Measurements from ENCODE around the gene PRKCZ.
A peak's percentile ranks its signal among the peaks of the same experiment; 100 is the strongest.

Gene PRKCZ

GRCh38 chr1:2039251-2039650 lies 11.0 kb upstream of the PRKCZ start:
- H3K4me1 ChIP-seq (ENCODE audit: control insufficient read depth, insufficient read depth, low read length) = no peaks in the 10 kb centered on the region
- H3K27me3 ChIP-seq (replicated peaks; ENCODE audit: control insufficient read depth, insufficient read depth, low read length) = peaks cover 35% of the 10 kb centered on the region
- H3K4me3 ChIP-seq (ENCODE audit: low read length) = no peak overlapping the region
- DNase-seq (ENCODE audit: low read depth) = no peak
- peaks cover 16% of the 10 kb centered on the region for H3K9me3 ChIP-seq (ENCODE audit: control insufficient read depth, low read length)
- H3K36me3 ChIP-seq (ENCODE audit: control insufficient read depth, insufficient read depth, low read length, severe bottlenecking) = no peaks in the 10 kb centered on the region
- no peak overlapping the region for H3K9ac ChIP-seq (ENCODE audit: low read length)

GRCh38 chr1:2041305-2041704 lies 8.9 kb upstream of the PRKCZ start:
- no peak overlapping the region for H3K9ac ChIP-seq (ENCODE audit: low read length)
- no peaks in the 10 kb centered on the region for H3K36me3 ChIP-seq (ENCODE audit: control insufficient read depth, insufficient read depth, low read length, severe bottlenecking)
- no peak overlapping the region for H3K4me3 ChIP-seq (ENCODE audit: low read length)
- peaks cover 16% of the 10 kb centered on the region for H3K9me3 ChIP-seq (ENCODE audit: control insufficient read depth, low read length)
- peaks cover 36% of the 10 kb centered on the region for H3K27me3 ChIP-seq (replicated peaks; ENCODE audit: control insufficient read depth, insufficient read depth, low read length)
- H3K4me1 ChIP-seq (ENCODE audit: control insufficient read depth, insufficient read depth, low read length) = peaks cover 14% of the 10 kb centered on the region
- DNase-seq (ENCODE audit: low read depth) = no peak

- H3K9me3 ChIP-seq (ENCODE audit: control insufficient read depth, low read length) = peaks cover 16% of the 10 kb centered on the region
- H3K27me3 ChIP-seq (replicated peaks; ENCODE audit: control insufficient read depth, insufficient read depth, low read length) = peaks cover 36% of the 10 kb centered on the region
- no peak overlapping the region for H3K4me3 ChIP-seq (ENCODE audit: low read length)
- no peak overlapping the region for H3K9ac ChIP-seq (ENCODE audit: low read length)
- DNase-seq (ENCODE audit: low read depth) = no peak
- peaks cover 17% of the 10 kb centered on the region for H3K4me1 ChIP-seq (ENCODE audit: control insufficient read depth, insufficient read depth, low read length)
- H3K36me3 ChIP-seq (ENCODE audit: control insufficient read depth, insufficient read depth, low read length, severe bottlenecking) = no peaks in the 10 kb centered on the region
Observed at GRCh38 chr1:2041887-2042286, 8.3 kb upstream of the PRKCZ start.

GRCh38 chr1:2042830-2043773 lies 7.1 kb upstream of the PRKCZ start:
- H3K36me3 ChIP-seq (ENCODE audit: control insufficient read depth, insufficient read depth, low read length, severe bottlenecking) = no peaks in the 10 kb centered on the region

GRCh38 chr1:2043886-2044285 lies 6.3 kb upstream of the PRKCZ start:
- no peak for DNase-seq (ENCODE audit: low read depth)
- peaks cover 17% of the 10 kb centered on the region for H3K4me1 ChIP-seq (ENCODE audit: control insufficient read depth, insufficient read depth, low read length)
- H3K9ac ChIP-seq (ENCODE audit: low read length) = no peak overlapping the region
- peaks cover 5% of the 10 kb centered on the region for H3K9me3 ChIP-seq (ENCODE audit: control insufficient read depth, low read length)
- H3K36me3 ChIP-seq (ENCODE audit: control insufficient read depth, insufficient read depth, low read length, severe bottlenecking) = no peaks in the 10 kb centered on the region
- no peak overlapping the region for H3K4me3 ChIP-seq (ENCODE audit: low read length)
- H3K27me3 ChIP-seq (replicated peaks; ENCODE audit: control insufficient read depth, insufficient read depth, low read length) = peaks cover 31% of the 10 kb centered on the region

More at GRCh38 chr1:2042830-2043773, 7.1 kb upstream of the PRKCZ start:
- Histone ChIP-seq H3K4me1 (ENCODE audit: control insufficient read depth, insufficient read depth, low read length) (peaks cover 17% of the 10 kb centered on the region), H3K4me3 (ENCODE audit: low read length) (no peak overlapping the region), H3K9me3 (ENCODE audit: control insufficient read depth, low read length) (peaks cover 13% of the 10 kb centered on the region), H3K27me3 (replicated peaks; ENCODE audit: control insufficient read depth, insufficient read depth, low read length) (peaks cover 35% of the 10 kb centered on the region), H3K9ac (ENCODE audit: low read length) (no peak overlapping the region)
- DNase-seq (ENCODE audit: low read depth) = no peak

- H3K36me3 ChIP-seq (ENCODE audit: control insufficient read depth, insufficient read depth, low read length, severe bottlenecking) = no peaks in the 10 kb centered on the region
- peaks cover 39% of the 10 kb centered on the region for H3K27me3 ChIP-seq (replicated peaks; ENCODE audit: control insufficient read depth, insufficient read depth, low read length)
- H3K4me1 ChIP-seq (ENCODE audit: control insufficient read depth, insufficient read depth, low read length) = peaks cover 17% of the 10 kb centered on the region
- H3K9me3 ChIP-seq (ENCODE audit: control insufficient read depth, low read length) = peaks cover 2% of the 10 kb centered on the region
- H3K9ac ChIP-seq (ENCODE audit: low read length) = peak overlapping the region; percentile 47
- peak; percentile 83 for DNase-seq (ENCODE audit: low read depth)
- H3K4me3 ChIP-seq (ENCODE audit: low read length) = peak overlapping the region; percentile 33
Observed at GRCh38 chr1:2044510-2045319, 5.5 kb upstream of the PRKCZ start.

- peaks cover 42% of the 10 kb centered on the region for H3K27me3 ChIP-seq (replicated peaks; ENCODE audit: control insufficient read depth, insufficient read depth, low read length)
- no peak for DNase-seq (ENCODE audit: low read depth)
Observed at GRCh38 chr1:2045468-2046173, 4.6 kb upstream of the PRKCZ start.

GRCh38 chr1:2046174-2046917 lies 3.9 kb upstream of the PRKCZ start:
- peak; percentile 42 for DNase-seq (ENCODE audit: low read depth)
- no peaks in the 10 kb centered on the region for H3K36me3 ChIP-seq (ENCODE audit: control insufficient read depth, insufficient read depth, low read length, severe bottlenecking)
- peaks cover 37% of the 10 kb centered on the region for H3K27me3 ChIP-seq (replicated peaks; ENCODE audit: control insufficient read depth, insufficient read depth, low read length)
- H3K4me3 ChIP-seq (ENCODE audit: low read length) = no peak overlapping the region
- no peaks in the 10 kb centered on the region for H3K9me3 ChIP-seq (ENCODE audit: control insufficient read depth, low read length)
- peaks cover 17% of the 10 kb centered on the region for H3K4me1 ChIP-seq (ENCODE audit: control insufficient read depth, insufficient read depth, low read length)
- H3K9ac ChIP-seq (ENCODE audit: low read length) = no peak overlapping the region

More at GRCh38 chr1:2045468-2046173, 4.6 kb upstream of the PRKCZ start:
- peak overlapping the region; percentile 47 for H3K9ac ChIP-seq (ENCODE audit: low read length)
- H3K9me3 ChIP-seq (ENCODE audit: control insufficient read depth, low read length) = no peaks in the 10 kb centered on the region
- H3K4me1 ChIP-seq (ENCODE audit: control insufficient read depth, insufficient read depth, low read length) = peaks cover 17% of the 10 kb centered on the region
- no peak overlapping the region for H3K4me3 ChIP-seq (ENCODE audit: low read length)
- no peaks in the 10 kb centered on the region for H3K36me3 ChIP-seq (ENCODE audit: control insufficient read depth, insufficient read depth, low read length, severe bottlenecking)

GRCh38 chr1:2046953-2047748 lies 3.1 kb upstream of the PRKCZ start:
- Histone ChIP-seq H3K9ac (ENCODE audit: low read length) (no peak overlapping the region), H3K9me3 (ENCODE audit: control insufficient read depth, low read length) (no peaks in the 10 kb centered on the region), H3K36me3 (ENCODE audit: control insufficient read depth, insufficient read depth, low read length, severe bottlenecking) (no peaks in the 10 kb centered on the region), H3K4me3 (ENCODE audit: low read length) (no peak overlapping the region), H3K4me1 (ENCODE audit: control insufficient read depth, insufficient read depth, low read length) (peaks cover 17% of the 10 kb centered on the region), H3K27me3 (replicated peaks; ENCODE audit: control insufficient read depth, insufficient read depth, low read length) (peaks cover 36% of the 10 kb centered on the region)
- DNase-seq (ENCODE audit: low read depth) = no peak

All from adipocyte (in vitro differentiated cells).